ENCODE measurements around the gene CAMSAP2.

- TF ChIP-seq, protein P1, sequence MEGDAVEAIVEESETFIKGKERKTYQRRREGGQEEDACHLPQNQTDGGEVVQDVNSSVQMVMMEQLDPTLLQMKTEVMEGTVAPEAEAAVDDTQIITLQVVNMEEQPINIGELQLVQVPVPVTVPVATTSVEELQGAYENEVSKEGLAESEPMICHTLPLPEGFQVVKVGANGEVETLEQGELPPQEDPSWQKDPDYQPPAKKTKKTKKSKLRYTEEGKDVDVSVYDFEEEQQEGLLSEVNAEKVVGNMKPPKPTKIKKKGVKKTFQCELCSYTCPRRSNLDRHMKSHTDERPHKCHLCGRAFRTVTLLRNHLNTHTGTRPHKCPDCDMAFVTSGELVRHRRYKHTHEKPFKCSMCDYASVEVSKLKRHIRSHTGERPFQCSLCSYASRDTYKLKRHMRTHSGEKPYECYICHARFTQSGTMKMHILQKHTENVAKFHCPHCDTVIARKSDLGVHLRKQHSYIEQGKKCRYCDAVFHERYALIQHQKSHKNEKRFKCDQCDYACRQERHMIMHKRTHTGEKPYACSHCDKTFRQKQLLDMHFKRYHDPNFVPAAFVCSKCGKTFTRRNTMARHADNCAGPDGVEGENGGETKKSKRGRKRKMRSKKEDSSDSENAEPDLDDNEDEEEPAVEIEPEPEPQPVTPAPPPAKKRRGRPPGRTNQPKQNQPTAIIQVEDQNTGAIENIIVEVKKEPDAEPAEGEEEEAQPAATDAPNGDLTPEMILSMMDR (optimal IDR thresholded peaks at IDR 0.05 in 1 of 3, IDR thresholded peaks at IDR 0.05 in 1 of 3, conservative IDR thresholded peaks at IDR 0.05 in 1 of 3; ENCODE audit: extremely low read depth in 1 of 3, insufficient read depth in 2 of 3, low read length in 3 of 3), result no peak
- TF ChIP-seq EZH2 (IDR thresholded peaks at IDR 0.05; ENCODE audit: low read length), result no peak
Measured at GRCh38 chr1:200877010-200877409, 138.3 kb downstream of the CAMSAP2 start.

All from keratinocyte (primary cell).